ENCODE data around the gene SLC12A7.

The SLC12A7 gene

DNA sequence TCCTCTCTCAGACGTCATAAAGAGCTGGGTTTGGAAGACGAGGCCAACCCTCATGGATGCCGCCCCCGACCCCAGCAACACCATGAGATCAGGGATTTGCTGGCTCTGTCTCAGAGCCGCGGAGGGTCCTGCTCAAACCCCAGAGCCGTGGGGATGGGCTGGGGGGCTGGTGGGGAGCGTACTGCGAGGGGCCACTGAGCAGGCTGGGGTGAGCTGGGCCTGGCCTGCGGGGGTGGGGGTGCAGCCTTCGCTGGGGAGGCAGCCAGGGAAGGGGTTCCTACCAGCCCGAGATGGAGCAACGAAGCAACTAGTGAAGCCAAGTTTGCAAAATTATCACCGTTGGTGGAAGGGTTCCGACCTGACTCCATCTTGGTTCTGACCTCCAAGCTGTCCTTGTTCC lies 5.1 kb upstream of the SLC12A7 start:
- TF ChIP-seq SIN3A (IDR thresholded peaks at IDR 0.05; ENCODE audit: borderline replicate concordance, insufficient read depth, low read length) (no peak), TAF1 (IDR thresholded peaks at IDR 0.05; ENCODE audit: borderline replicate concordance, insufficient read depth, low read length) (no peak), FOXP2 (optimal IDR thresholded peaks at IDR 0.05; ENCODE audit: borderline replicate concordance, extremely low read depth, extremely low read length, insufficient read depth) (no peak), POLR2AphosphoS5 (IDR thresholded peaks at IDR 0.05; ENCODE audit: low read depth, low read length) (no peak)
- TF ChIP-seq, protein P1, sequence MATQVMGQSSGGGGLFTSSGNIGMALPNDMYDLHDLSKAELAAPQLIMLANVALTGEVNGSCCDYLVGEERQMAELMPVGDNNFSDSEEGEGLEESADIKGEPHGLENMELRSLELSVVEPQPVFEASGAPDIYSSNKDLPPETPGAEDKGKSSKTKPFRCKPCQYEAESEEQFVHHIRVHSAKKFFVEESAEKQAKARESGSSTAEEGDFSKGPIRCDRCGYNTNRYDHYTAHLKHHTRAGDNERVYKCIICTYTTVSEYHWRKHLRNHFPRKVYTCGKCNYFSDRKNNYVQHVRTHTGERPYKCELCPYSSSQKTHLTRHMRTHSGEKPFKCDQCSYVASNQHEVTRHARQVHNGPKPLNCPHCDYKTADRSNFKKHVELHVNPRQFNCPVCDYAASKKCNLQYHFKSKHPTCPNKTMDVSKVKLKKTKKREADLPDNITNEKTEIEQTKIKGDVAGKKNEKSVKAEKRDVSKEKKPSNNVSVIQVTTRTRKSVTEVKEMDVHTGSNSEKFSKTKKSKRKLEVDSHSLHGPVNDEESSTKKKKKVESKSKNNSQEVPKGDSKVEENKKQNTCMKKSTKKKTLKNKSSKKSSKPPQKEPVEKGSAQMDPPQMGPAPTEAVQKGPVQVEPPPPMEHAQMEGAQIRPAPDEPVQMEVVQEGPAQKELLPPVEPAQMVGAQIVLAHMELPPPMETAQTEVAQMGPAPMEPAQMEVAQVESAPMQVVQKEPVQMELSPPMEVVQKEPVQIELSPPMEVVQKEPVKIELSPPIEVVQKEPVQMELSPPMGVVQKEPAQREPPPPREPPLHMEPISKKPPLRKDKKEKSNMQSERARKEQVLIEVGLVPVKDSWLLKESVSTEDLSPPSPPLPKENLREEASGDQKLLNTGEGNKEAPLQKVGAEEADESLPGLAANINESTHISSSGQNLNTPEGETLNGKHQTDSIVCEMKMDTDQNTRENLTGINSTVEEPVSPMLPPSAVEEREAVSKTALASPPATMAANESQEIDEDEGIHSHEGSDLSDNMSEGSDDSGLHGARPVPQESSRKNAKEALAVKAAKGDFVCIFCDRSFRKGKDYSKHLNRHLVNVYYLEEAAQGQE (IDR thresholded peaks at IDR 0.05; ENCODE audit: insufficient read depth in 1 of 2, low read depth in 2 of 2, low read length in 2 of 2) = no peak

DNA sequence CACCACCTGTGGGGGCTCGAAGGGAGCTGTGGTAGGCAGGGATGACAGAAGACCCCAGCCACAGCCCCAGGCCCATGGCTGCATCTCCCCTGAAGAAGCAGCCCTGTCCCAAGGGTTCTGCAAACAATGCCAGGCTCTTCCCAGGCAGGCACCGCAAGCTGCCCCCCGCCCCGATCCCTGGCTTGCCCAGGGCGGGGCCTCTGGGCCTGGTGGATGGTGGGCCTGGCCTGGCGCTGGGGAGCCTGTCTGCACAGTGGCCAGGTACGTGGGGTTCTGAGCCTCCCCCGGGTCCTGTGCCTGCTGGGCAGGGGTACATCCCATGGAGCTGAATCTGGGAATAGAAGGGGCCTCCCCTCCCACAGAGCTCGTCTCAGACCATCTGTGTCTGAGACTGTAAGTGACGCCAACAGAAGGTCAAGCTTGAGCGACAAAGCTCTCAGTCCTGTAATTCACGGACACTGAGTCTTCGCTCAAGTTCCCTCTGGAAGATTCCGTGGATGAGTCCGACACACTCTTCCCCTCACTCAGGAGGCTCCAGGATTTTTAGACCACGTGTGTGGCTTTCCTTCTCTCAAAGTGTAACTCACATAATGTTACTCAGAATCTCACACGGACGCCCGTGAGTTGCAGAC lies 4.4 kb upstream of the SLC12A7 start:
- TF ChIP-seq POLR2AphosphoS5 (IDR thresholded peaks at IDR 0.05; ENCODE audit: low read depth, low read length) = no peak
- TF ChIP-seq, protein P1 (IDR thresholded peaks at IDR 0.05; ENCODE audit: insufficient read depth in 1 of 2, low read depth in 2 of 2, low read length in 2 of 2) = no peak
- TF ChIP-seq SIN3A (IDR thresholded peaks at IDR 0.05; ENCODE audit: borderline replicate concordance, insufficient read depth, low read length) = no peak
- no peak for TF ChIP-seq TAF1 (IDR thresholded peaks at IDR 0.05; ENCODE audit: borderline replicate concordance, insufficient read depth, low read length)
- no peak for TF ChIP-seq FOXP2 (optimal IDR thresholded peaks at IDR 0.05; ENCODE audit: borderline replicate concordance, extremely low read depth, extremely low read length, insufficient read depth)

DNA sequence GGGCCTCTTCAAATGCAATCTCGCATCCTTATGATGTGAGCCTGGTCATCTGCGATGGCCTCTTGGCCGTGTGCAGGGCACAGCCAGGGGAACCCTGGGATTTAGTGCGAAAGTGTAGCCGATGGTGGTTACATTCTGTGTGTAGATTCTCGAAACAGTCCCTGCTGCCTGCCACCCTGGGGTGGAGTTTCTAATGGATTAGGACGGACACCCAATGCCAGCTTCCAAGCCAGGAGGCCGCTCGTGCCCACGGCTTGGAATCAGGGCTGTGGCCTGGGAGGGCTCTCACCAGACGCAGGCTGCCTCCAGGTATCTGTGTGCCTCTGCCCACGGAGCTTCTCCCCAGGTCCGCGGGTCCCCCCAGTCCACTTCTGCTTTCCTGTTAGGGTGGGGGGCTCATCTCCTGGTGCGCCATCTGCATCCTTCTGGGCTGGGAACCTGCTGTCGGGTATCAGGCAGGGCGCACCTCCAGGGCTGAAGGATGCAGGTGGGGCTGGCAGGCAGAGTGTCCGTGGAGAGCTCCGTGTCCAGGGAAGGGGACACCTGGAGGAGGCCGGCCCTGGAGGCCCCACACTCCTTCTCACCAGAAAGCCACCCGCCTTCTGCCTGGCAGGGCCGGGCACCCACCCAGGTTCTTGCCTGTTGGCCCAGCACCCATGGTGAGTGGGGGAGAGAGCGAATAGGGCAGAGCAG lies 3.4 kb upstream of the SLC12A7 start:
- TF ChIP-seq FOXP2 (optimal IDR thresholded peaks at IDR 0.05; ENCODE audit: borderline replicate concordance, extremely low read depth, extremely low read length, insufficient read depth) = no peak
- TF ChIP-seq, protein P1 (IDR thresholded peaks at IDR 0.05; ENCODE audit: insufficient read depth in 1 of 2, low read depth in 2 of 2, low read length in 2 of 2) = no peak
- no peak for TF ChIP-seq SIN3A (IDR thresholded peaks at IDR 0.05; ENCODE audit: borderline replicate concordance, insufficient read depth, low read length)
- TF ChIP-seq TAF1 (IDR thresholded peaks at IDR 0.05; ENCODE audit: borderline replicate concordance, insufficient read depth, low read length) = no peak

DNA sequence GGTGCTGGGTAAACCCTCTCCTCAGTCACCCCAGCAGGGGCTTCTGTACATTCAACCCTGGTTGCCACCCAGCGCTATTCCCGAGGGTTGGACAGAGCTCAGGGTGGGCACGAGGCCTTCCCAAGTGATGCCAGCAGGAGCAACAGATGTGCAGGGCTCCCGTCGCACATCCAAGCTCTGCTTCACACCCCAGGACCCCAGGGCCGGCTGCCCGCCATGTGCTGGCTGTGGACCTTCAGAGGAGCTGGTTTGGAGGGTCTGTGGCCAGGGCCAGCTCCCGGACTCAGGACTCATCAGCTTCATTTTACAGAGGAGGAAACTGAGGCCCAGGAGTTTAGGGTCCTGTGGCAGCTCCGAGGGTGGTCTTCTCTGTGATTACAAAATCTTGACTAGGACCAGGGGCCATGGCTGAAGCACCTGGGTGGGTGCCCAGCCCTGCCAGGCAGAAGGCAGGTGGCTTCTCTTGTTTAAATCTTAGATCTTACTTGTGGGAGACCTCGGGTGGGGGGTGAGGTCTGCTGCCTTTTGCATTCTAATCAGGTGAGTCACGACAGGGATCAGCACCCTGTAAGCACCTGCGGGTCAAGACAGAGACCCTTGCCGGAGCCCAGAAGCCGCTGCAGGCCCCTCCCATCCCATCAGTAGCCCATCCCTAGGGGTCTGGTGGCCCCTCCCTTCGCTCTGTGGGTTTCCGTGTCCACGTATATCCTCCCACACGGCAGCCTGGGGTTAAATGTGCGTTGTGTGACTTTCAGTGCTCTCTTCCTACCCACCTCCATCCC lies 2.1 kb upstream of the SLC12A7 start:
- TF ChIP-seq POLR2AphosphoS5 (IDR thresholded peaks at IDR 0.05; ENCODE audit: low read depth, low read length) = no peak

DNA sequence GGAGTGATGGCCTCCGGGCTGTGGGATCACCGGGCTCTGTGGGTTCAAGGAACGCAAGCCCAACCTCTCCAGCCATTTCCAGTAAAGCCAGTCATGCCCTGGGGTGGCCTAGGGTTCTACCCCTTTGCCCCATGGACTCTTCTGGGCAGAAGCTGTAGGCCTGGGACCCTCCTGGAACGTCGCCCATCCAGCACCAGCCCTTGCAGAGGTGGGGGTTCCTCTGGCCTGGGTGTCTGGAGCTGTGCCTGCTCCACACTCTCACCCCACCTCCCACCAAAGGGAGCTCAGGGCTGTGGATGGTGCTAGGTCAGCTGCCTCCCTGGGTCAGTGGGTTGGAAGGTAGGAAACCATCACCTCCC lies 1.4 kb upstream of the SLC12A7 start:
- TF ChIP-seq, protein P1 (IDR thresholded peaks at IDR 0.05; ENCODE audit: insufficient read depth in 1 of 2, low read depth in 2 of 2, low read length in 2 of 2) = no peak
- TF ChIP-seq POLR2AphosphoS5 (IDR thresholded peaks at IDR 0.05; ENCODE audit: low read depth, low read length) (no peak), SIN3A (IDR thresholded peaks at IDR 0.05; ENCODE audit: borderline replicate concordance, insufficient read depth, low read length) (no peak), TAF1 (IDR thresholded peaks at IDR 0.05; ENCODE audit: borderline replicate concordance, insufficient read depth, low read length) (no peak), FOXP2 (optimal IDR thresholded peaks at IDR 0.05; ENCODE audit: borderline replicate concordance, extremely low read depth, extremely low read length, insufficient read depth) (no peak)

Data from PFSK-1 (cell line).